GM18526 (cell line): ENCODE results near the gene TAC3.

Source experiments
- POLR2A ChIP-seq: IDR thresholded peaks from 3 replicates; pipeline ENCODE4 v1.6.1; 2011; ENCODE audit not compliant: insufficient read length; ENCODE audit errors: extremely low read depth

The TAC3 gene

GRCh38 chr12:56998316-56998715 is 18.0 kb downstream of the TAC3 start:
- TF ChIP-seq POLR2A, result no peak

- TF ChIP-seq POLR2A, result no peak
Measured at GRCh38 chr12:56996793-56997545, 19.4 kb downstream of the TAC3 start.

- no peak for TF ChIP-seq POLR2A
Measured at GRCh38 chr12:56995930-56996496, 20.3 kb downstream of the TAC3 start.

GRCh38 chr12:56995201-56995929 is 21.0 kb downstream of the TAC3 start:
- no peak for TF ChIP-seq POLR2A

GRCh38 chr12:56994231-56994746 is 22.0 kb downstream of the TAC3 start:
- TF ChIP-seq POLR2A, result no peak

GRCh38 chr12:56993346-56993745 is 23.0 kb downstream of the TAC3 start:
- no peak for TF ChIP-seq POLR2A

- TF ChIP-seq POLR2A, result no peak
Measured at GRCh38 chr12:56991319-56992246, 24.7 kb downstream of the TAC3 start.

GRCh38 chr12:56990648-56991318 is 25.5 kb downstream of the TAC3 start:
- no peak for TF ChIP-seq POLR2A

GRCh38 chr12:56989861-56990610 is 26.3 kb downstream of the TAC3 start:
- TF ChIP-seq POLR2A, result no peak

- no peak for TF ChIP-seq POLR2A
Measured at GRCh38 chr12:56988207-56988739, 28.1 kb downstream of the TAC3 start.

GRCh38 chr12:56987551-56988053 is 28.7 kb downstream of the TAC3 start:
- TF ChIP-seq POLR2A, result no peak

GRCh38 chr12:56987011-56987410 is 29.3 kb downstream of the TAC3 start:
- TF ChIP-seq POLR2A, result no peak

GRCh38 chr12:56983386-56983785 is 32.9 kb downstream of the TAC3 start:
- no peak for TF ChIP-seq POLR2A
